NCI-H2081 treated with DMSO at 0.1 percent for 48 hours (cell line): ENCODE data around the gene PLXNB1.

Experiments
- DNase-seq: peaks from one replicate; lab custom pipeline; 2025; lab: John Stamatoyannopoulos, UW

PLXNB1 gene

DNA sequence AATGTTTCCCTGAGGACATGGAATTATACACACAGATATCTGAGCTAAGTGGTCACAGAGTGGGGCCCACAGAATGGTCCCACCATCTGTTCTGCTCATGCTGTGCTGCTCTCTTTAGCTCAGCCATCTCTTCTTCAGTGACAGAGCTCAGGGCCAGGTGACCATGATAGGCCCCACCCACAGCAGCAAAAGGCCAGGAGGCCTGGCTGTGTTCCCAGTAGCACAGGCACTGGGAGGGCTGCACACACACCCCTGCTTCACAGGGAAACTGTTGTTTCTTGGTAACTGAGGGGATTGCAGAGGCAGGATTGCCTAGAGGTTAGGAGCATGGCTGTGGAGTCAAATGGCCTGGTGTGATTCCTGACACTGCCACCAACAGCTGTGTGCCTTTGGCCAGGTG, 62.7 kb downstream of the PLXNB1 start:
- peak; percentile 14 for DNase-seq

DNA sequence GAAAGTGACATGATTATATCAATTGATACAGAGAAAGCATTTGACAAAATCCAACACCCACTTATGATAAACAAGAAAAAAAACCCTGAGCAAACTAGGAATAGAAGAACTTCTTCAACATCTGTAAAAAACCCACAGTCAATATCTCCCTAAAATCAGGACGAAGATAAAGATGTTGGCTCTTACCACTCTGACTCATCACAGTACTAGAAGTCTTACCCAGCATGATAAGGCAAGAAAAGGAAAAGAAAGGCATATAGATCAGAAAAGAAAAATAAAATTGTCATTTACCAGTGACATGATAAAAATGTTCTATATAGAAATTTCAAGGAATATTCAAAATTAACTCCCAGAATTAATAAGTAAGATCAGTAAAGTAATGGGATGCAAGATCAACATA, 65.0 kb downstream of the PLXNB1 start:
- no peak for DNase-seq

DNA sequence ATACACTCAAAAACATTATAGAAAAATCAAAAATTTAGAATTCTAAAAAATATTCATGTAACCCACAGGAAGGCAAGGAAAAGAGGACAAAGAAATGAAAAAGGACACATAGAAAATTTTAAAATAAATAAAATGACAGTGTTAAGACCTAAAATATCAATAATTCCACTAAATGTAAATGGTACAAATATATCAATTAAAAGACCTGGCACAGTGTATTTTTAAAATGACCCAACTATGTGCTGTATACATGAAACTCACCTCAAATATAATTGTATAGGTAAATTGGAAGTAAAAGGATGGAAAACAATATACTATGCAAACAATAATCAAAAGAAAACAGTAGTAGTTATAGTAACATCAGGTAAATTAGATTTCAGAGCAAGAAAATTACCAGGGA, 68.0 kb downstream of the PLXNB1 start:
- DNase-seq: no peak

DNA sequence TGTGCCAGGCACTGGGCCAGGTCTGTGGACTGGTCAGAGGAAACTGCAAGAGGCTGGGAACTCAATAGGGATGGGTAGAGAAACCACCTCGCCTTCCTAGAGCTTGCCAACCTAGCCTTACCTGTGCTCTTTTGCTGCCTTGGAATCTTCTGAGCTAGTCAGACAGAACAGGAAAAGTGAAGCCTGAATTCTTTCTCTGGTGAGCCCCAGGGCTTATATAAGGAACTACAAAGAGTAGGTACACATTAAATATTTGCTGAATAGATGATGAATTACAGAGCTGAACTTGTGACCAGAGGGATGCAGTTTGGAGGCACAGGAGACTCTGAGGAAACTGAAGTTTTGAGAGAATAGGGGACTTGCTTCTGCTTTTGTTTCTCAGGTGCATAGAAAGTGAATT, 73.5 kb downstream of the PLXNB1 start:
- DNase-seq: no peak

DNA sequence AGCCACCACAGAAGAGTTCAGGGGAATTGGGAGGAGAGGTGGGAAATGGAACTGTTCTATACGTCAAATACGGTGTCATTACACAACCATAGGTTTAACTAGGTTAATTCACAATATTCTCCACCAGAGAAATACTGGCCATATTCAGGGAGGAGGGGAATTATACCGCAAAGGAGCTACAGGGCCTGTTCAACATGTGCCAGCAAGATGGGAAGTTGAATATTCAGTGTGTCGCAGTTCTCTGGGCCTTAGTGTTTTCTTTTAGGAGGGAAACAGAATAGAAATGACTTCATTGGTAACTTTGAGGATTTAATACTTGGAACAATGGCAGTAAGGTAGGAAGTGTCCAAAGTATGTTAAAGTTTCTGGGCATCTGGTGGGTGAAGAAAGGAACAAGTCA, 75.9 kb downstream of the PLXNB1 start:
- DNase-seq: no peak
